Nephron (organoid): Measurements from ENCODE around the gene SPECC1L.
A peak's percentile ranks its signal among the peaks of the same experiment; 100 is the strongest.

Experiments used
- H3K27ac Mint-ChIP-seq, 3 experiments: 2 replicates each; pipeline ENCODE4 v1.8.0; 2020; ENCODE audit warnings: mixed read lengths in 3 of 3, mild to moderate bottlenecking in 2 of 3, moderate library complexity in 1 of 3
- H3K27me3 Mint-ChIP-seq: 2 replicates; pipeline ENCODE4 v1.8.0; 2021; ENCODE audit warnings: low read depth, mild to moderate bottlenecking, moderate library complexity, mixed read lengths
- H3K36me3 Mint-ChIP-seq: 2 replicates; pipeline ENCODE4 v1.8.0; 2020; ENCODE audit warnings: low read depth, mixed read lengths
- H3K4me1 Mint-ChIP-seq: 2 replicates; pipeline ENCODE4 v1.8.0; 2020; ENCODE audit warnings: mixed read lengths
- H3K4me3 Mint-ChIP-seq, 3 experiments: 2 replicates each; pipeline ENCODE4 v1.8.0; 2020; ENCODE audit warnings: mild to moderate bottlenecking in 3 of 3, mixed read lengths in 3 of 3, moderate library complexity in 2 of 3
- H3K9me3 Mint-ChIP-seq: 2 replicates; pipeline ENCODE4 v1.8.0; 2020; ENCODE audit warnings: mixed read lengths
- CTCF ChIP-seq, 3 experiments: fragments of 200-600 bp; sonication (generic); IDR thresholded peaks; one replicate each; pipeline ENCODE4 v1.5.0; 2021; ENCODE audit warnings: antibody characterized with exemption in 3 of 3; ENCODE audit not compliant: unreplicated experiment in 3 of 3

The SPECC1L gene

GRCh38 chr22:24321999-24322398, 51.4 kb downstream of the SPECC1L start:
- TF ChIP-seq CTCF (IDR thresholded peaks at IDR 0.05; ENCODE audit: unreplicated experiment in 3 of 3) = no peak
- Mint-ChIP-seq H3K4me3 (no peak overlapping the region), H3K4me1 (no peaks in the 10 kb centered on the region), H3K36me3 (peaks cover 73% of the 10 kb centered on the region), H3K27me3 (no peaks in the 10 kb centered on the region), H3K9me3 (peaks cover 3% of the 10 kb centered on the region), H3K27ac (no peak overlapping the region)

- no peak overlapping the region for H3K27ac Mint-ChIP-seq
- no peak overlapping the region for H3K4me3 Mint-ChIP-seq
- no peak for TF ChIP-seq CTCF (IDR thresholded peaks at IDR 0.05; ENCODE audit: unreplicated experiment in 3 of 3)
- no peaks in the 10 kb centered on the region for H3K27me3 Mint-ChIP-seq
- peaks cover 78% of the 10 kb centered on the region for H3K36me3 Mint-ChIP-seq
- peaks cover 3% of the 10 kb centered on the region for H3K9me3 Mint-ChIP-seq
- H3K4me1 Mint-ChIP-seq = no peaks in the 10 kb centered on the region
Measured at GRCh38 chr22:24322522-24322921, 51.9 kb downstream of the SPECC1L start.

- H3K27ac Mint-ChIP-seq = no peak overlapping the region
- H3K27me3 Mint-ChIP-seq = no peaks in the 10 kb centered on the region
- no peak for TF ChIP-seq CTCF (IDR thresholded peaks at IDR 0.05; ENCODE audit: unreplicated experiment in 3 of 3)
- peaks cover 3% of the 10 kb centered on the region for H3K9me3 Mint-ChIP-seq
- H3K4me3 Mint-ChIP-seq = no peak overlapping the region
- no peaks in the 10 kb centered on the region for H3K4me1 Mint-ChIP-seq
- peaks cover 76% of the 10 kb centered on the region for H3K36me3 Mint-ChIP-seq
Measured at GRCh38 chr22:24323233-24323632, 52.6 kb downstream of the SPECC1L start.

- Mint-ChIP-seq H3K36me3 (peaks cover 72% of the 10 kb centered on the region), H3K9me3 (peaks cover 3% of the 10 kb centered on the region), H3K27me3 (no peaks in the 10 kb centered on the region), H3K27ac (no peak overlapping the region), H3K4me1 (no peaks in the 10 kb centered on the region), H3K4me3 (no peak overlapping the region)
- TF ChIP-seq CTCF (IDR thresholded peaks at IDR 0.05; ENCODE audit: unreplicated experiment in 3 of 3) = no peak
Measured at GRCh38 chr22:24323695-24324094, 53.1 kb downstream of the SPECC1L start.

GRCh38 chr22:24324137-24324536, 53.5 kb downstream of the SPECC1L start:
- no peak for TF ChIP-seq CTCF (IDR thresholded peaks at IDR 0.05; ENCODE audit: unreplicated experiment in 3 of 3)
- Mint-ChIP-seq H3K9me3 (no peaks in the 10 kb centered on the region), H3K27me3 (no peaks in the 10 kb centered on the region), H3K36me3 (peaks cover 72% of the 10 kb centered on the region), H3K4me1 (no peaks in the 10 kb centered on the region), H3K27ac (no peak overlapping the region), H3K4me3 (no peak overlapping the region)

GRCh38 chr22:24325105-24325757, 54.6 kb downstream of the SPECC1L start:
- H3K36me3 Mint-ChIP-seq = peaks cover 73% of the 10 kb centered on the region
- peak; percentile 55 to 62 (median 59) for TF ChIP-seq CTCF (IDR thresholded peaks at IDR 0.05; ENCODE audit: unreplicated experiment in 3 of 3)
- no peak overlapping the region for H3K4me3 Mint-ChIP-seq
- no peaks in the 10 kb centered on the region for H3K9me3 Mint-ChIP-seq
- H3K27me3 Mint-ChIP-seq = no peaks in the 10 kb centered on the region
- H3K4me1 Mint-ChIP-seq = no peaks in the 10 kb centered on the region
- H3K27ac Mint-ChIP-seq = peak overlapping the region in 2 of 3 experiments; percentile 45 to 78
